Stimulated activated CD8-positive, alpha-beta memory T cell treated with anti-CD3 and anti-CD28 coated beads, Interleukin-12 subunit alpha, Interleukin-12 subunit beta, amount 100 ng/mL, for 4 hours (primary cell): ENCODE results near the gene DALRD3.
"Not testable (repeated sequence)": the region's sequence is repeated elsewhere in the genome, so short reads cannot be mapped to it uniquely, and the experiment has no call there.

Source experiments
- DNase-seq: peaks from one replicate; pipeline ENCODE4 v3.0.0-alpha.2; 2020; ENCODE audit warnings: low read depth

The DALRD3 gene

DNA sequence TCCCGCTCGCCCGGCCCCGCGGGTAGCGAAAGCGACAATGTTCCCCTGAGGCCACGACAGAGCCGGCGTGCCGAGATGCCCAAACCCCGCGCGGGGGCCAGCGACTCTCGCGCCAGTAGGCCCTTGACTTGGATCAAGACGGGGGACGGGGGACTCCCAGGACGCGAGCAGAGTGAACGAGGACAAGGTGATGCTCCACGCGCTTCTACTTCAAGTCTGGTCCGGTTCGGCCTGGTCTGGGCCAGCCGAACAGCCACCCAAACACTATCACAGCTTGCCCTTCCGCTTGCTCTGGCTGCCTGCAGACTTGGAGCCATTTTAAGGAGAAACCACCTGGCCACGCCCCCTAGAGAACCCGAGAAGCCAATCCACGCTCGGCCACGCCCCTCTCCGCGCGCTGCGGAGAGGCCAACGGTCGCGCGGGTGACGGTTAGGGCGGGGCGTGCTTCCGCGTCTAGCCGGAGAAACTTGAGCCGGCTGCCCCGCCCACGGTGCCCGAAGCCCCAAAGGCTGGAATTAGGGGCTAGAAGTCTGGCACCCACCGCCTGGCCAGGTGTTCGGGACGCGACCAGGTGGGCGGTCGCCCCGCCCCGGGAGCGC, 2.9 kb upstream of the DALRD3 start:
- DNase-seq: peak; percentile 96

DNA sequence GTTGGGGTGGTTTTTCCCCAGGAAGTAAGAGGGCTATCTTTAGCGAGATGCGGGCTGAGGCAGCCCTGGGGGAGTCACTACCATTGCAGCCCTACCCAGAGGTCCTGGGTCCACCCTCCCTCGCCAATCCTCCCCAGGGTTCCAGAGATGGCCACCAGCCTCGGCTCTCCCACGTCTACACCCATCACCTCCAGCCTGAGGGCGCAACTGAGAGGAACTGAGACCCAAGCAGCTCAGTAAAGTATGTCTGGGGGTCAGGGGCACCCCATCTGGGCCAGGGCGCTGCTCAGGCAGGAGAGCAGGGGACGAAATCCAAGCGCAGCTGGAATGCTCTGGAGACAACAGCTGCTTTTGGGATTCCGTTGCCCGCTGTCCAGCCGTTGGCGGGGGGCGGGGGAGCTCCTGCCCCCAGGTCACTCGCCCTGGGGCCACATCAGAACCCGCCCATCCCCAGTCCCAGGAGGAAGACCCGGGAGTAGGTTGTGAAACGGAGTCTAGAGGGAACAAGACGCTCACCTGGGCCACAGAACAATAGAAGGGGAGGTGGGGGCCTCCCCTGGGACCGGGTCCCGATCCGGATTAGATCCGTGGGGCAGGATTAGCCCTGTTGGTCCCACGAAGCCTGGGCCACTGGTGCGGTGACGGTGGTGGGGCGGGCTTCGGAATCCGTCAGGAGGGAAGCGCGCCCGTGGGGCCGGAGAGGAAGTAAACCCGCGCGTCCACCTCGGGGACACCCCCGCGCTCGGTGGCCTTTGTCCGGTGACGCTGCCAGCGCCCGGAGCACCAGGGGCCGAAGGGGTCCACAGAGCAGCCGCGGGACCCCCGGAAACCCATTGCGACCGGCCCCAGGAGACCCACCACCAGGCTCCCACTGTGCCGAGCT, 2.2 kb upstream of the DALRD3 start:
- DNase-seq: no peak

DNA sequence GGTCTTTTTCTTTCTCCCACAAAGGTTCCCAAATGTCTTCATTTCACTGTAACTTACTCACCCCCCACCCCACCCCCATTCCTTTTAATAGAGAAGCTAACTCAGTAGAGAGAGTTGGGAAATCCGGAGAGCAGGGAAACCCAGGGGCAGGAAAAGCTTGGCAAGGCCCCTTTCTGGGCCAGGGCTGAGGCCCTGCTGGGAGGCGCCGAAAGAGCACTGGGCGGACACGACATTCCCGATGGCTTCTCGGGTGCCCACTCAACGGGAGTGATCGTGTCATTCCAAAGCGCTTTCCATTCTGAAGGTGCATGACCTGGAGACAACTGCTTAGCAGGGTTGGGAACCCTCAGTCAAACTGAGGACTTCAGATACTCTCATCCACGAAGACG, 1.6 kb upstream of the DALRD3 start:
- no peak for DNase-seq

DNA sequence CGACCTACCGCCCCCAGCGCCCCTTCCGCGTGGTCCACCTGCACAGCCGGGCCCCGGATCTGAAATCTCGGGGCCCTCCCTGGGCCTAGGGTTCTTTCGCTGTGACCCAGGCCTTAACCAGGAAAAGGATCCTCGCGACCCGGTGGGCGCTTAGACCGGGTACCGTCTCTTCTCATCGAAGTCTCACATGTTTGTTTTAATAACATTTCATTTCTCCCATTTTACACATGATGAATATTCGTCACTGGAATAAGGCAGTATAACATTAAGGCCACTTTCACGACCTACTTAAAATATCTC, 277 bp upstream of the DALRD3 start:
- DNase-seq: no peak

DNA sequence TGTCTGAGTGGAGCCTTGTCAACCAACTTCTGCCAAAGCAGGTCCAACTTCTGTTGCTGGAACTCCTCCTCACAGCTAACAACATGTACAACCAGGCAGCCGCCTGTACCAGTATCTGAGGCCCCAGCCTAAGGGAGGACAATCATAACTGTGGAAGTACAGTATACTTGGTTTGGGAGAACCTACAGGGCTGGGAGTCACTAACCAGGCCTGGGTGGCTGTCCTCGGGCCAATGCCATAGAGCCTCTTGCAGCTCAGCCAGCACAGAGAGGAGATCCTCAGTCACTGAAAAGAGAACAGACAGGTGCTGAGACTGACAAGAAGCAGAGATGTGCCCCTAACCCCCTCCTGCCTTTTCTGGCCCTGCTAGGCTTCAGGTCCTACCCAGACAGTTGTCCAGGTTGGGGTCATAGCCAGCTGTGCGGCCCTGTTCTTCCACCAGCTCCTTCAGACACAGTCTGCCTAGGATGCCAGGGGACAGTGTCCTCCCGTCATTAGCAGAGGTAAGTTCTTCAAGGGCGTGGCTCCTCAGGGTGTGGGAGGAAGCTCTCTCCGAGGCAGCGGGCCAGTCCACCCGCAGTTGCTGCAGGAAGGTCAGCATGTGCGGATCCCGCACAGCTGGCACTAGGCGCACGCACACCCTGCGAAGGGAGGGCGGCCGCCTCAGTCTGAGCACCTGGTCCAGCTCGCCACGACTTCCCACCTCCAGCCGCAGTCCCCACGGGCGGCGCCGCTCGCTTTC, 980 bp downstream of the DALRD3 start:
- DNase-seq: no peak

DNA sequence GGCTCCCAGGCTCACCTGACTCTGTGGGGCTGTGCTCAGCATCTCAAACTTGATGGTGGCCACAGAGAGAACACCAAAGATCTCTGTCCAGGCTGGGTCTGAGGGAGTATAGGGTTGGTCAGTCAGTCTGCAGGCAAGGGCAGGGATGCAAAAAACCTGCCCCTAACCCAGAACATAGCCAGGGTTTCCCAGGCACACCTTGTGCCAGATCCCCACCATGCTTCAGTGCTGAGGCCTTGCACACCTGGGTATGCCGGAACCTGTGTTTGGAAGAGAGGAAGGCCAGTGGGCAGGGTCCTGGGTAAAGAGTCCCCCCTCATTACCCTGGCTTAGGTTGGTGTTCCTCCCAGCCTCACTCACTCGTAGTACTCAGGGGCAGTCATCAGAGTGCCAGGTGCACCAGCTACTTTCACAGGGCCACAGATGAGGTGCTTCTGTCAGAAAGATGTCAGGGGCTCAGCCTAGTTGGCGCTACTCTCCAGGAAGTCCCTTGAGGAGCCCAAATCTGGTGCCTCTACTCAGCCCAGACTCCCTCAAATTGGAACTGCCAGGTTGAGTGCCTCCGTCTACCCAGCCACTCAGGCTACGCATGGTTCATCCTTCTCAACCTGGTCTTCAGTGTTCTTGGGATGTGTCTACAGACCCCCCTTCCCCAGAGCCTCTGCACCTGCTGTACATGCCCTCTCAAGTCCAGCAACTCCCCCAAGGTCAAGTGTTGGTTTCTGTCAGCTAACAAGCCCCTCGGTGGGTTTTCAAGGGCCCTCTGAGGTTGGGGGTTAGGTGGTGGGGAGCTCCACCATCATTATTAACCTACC, 1.8 kb downstream of the DALRD3 start:
- no peak for DNase-seq

DNA sequence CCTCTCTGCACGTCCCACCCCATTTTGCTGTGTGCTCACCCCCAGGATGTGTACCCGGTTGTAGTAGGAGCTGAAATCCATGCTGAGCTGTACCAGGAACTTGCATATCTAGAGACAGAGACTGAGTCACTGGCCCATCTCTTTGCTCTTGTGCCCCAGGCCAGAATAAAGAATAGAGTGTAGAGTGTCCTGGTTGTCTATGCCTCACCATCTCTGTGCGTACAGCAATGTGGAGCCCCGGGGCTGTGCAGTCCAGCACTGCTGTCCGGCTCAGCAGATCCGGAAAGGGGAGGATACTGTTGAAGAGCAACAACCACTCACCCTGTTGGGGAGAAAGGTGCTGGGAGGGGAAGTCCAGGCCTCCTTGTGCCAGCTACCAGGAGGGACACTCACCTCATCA, 2.6 kb downstream of the DALRD3 start:
- no peak for DNase-seq

DNA sequence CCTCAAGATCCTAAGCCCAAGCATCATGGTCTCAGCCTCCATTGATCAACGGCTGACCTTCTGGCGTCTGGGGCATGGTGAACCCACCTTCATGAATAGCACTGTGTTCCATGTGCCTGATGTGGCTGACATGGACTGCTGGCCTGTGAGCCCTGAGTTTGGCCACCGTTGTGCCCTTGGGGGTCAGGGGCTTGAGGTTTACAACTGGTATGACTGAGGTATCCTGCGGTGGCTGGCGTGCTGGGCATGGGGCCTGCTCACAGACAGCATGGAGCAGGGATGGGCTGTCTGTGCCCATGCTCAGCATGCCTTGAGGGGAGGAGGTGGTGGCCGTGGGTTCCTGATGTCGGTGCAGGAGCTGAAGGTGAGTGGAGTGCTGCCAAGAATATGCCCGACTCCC, 3.3 kb downstream of the DALRD3 start:
- no peak for DNase-seq

DNA sequence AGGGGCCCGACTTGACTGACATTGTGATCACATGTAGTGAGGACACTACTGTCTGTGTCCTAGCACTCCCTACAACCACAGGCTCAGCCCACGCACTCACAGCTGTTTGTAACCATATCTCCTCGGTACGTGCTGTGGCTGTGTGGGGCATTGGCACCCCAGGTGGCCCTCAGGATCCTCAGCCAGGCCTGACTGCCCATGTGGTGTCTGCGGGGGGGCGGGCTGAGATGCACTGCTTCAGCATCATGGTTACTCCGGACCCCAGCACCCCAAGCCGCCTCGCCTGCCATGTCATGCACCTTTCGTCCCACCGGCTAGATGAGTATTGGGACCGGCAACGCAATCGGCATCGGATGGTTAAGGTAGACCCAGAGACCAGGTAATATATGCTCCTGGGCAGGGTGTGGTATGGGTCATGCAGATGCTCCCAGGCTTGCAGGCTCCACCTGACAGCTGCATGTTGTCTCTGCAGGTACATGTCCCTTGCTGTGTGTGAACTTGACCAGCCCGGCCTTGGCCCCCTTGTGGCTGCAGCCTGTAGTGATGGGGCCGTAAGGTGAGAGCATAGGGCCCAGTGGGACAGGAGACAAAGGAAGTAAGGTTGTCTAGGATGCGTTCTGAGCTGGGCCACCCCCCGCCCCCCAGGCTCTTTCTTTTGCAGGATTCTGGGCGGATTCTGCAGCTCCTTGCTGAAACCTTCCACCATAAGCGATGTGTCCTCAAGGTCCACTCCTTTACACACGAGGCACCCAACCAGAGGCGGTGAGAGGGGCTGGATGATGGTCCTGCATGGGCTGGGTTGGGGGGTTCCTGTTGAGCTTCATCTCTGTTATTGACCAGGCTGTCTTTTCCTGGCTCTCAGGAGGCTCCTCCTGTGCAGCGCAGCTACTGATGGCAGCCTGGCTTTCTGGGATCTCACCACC, 4.4 kb downstream of the DALRD3 start:
- DNase-seq: peak; percentile 34

DNA sequence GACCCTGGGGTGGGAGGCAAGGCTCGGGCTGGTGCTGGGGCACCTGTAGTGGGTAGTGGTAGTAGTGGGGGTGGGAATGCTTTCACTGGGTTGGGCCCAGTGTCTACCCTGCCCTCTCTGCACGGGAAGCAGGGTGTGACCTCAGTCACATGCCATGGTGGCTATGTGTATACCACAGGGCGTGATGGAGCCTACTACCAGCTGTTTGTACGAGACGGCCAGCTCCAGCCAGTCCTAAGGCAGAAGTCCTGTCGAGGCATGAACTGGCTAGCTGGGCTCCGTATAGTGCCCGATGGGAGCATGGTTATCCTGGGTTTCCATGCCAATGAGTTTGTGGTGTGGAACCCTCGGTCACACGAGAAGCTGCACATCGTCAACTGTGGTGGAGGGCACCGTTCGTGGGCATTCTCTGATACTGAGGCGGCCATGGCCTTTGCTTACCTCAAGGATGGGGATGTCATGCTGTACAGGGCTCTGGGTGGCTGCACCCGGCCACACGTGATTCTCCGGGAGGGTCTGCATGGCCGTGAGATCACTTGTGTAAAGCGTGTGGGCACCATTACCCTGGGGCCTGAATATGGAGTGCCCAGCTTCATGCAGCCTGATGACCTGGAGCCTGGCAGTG, 5.2 kb downstream of the DALRD3 start:
- no peak for DNase-seq

DNA sequence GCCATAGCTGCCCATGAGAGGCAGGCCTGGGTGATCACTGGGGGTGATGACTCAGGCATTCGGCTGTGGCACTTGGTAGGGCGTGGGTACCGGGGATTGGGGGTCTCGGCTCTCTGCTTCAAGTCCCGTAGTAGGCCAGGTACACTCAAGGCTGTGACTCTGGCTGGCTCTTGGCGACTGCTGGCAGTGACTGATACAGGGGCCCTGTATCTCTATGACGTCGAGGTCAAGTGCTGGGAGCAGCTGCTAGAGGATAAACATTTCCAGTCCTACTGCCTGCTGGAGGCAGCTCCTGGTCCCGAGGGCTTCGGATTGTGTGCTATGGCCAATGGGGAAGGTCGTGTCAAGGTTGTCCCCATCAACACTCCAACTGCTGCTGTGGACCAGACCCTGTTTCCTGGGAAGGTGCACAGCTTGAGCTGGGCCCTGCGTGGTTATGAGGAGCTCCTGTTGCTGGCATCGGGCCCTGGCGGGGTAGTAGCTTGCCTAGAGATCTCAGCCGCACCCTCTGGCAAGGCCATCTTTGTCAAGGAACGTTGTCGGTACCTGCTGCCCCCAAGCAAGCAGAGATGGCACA, 5.9 kb downstream of the DALRD3 start:
- DNase-seq: no peak

DNA sequence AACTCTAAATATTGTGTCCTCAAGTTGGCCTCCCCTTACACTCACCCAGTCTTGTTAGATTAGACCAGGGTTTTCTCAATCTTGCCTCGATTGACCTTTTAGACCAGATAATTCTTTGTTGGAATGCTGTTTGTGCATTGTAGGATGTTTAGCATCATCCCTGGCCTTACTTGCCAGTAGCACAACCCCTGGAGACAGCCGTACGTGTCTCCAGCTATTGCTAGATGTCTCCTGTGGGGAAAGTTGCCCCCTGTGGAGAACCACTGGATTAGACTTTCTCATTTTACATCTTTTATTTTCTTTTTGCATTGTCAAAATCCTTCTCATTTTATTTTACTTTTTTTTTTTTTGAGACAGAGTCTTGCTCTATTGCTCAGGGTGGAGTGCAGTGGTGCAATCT, 9.0 kb downstream of the DALRD3 start:
- DNase-seq: no peak

DNA sequence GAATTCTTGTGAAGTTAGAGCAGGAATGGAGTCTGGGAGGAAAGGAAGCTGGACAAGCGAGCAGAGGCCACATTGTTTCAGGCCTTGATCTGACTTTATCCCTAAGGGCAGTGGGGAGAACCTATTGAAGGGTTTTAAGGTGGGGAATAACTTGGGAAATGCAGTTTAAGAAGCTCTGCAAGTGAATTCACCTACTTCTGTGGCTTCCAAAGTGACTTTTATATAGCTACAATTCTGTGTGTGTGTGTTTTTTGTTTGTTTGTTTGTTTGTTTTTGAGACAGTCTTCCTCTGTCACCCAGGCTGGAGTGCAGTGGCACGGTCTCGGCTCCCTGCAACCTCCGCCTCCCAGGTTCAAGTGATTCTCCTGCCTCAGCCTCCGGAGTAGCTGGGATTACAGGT, 9.8 kb downstream of the DALRD3 start:
- not testable (repeated sequence) for DNase-seq

DNA sequence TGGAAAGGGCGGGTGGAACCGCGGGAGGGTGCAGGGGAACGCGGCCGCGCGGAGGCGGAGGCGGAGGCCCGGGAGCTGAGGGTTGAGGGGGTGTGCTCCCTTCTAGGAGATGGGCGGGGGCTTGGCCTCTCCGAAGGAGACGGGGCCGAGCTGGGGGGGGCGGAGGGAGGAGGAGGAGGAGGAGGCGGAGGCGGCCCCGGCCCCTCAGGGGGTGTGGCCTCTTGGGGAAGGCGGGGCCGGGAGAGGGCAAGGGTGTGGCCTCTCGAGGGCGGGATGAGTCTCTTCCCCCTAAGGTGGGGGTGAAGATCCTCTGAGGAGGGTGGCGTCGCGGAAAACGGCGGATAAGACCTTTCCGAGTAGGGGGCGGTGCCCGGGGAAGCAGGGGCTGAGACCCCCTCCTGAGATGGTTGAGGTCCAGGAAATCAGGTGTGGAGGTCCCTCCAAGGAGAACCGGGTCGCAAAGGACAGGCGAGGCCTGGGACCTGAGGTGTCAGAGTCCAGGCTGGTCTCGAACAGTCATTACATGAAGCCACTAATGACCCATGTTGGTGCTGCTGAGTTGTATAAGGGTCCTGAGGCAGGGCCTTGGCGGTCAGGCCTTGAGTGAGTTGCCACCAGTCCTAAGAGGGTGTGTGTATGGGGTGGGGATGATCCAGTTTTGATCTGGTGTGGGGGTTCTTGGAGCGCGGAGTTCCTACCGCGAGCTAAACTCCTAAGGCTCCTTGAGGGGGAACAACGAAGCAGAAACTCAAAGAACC, 10.4 kb downstream of the DALRD3 start:
- peak; percentile 80 for DNase-seq

DNA sequence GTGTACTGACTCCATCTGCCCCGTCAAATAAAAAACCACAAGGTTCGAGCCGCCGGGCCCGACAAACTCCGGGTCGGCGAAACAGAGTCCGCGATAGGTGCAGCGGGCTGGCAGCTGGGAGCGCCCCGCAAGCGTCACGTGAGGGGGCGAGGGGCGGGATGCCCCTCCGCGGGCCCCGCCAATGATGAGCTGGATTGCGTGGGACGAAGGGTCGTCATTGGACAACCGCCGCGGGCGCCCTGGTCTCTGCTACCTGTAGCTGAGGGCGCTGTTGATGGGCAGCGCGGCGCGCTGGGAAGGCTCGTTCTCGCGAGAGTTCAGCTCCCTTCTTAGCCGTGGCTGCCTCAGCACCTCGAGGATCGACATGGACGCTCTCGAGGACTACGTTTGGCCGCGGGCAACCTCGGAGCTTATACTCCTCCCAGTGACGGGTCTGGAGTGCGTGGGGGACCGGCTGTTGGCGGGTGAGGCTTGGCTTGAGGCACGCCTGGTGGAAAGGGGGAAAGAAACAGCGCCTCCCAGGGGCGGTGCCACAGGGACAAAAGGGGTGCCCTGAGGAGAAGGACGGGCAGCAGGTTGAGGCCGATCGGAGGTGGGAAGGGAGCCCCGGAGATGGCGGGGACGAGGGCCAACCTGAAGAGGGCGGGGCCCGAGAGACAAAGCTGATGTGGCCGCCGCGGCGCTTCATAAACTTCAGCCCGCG, 11.2 kb downstream of the DALRD3 start, which contains the start of gene WDR6:
TSS of gene WDR6 (plus strand) at position 324 of the 703 bp plus-strand sequence. CDS start at position 365, 41 bp downstream.
- DNase-seq: peak; percentile 92

DNA sequence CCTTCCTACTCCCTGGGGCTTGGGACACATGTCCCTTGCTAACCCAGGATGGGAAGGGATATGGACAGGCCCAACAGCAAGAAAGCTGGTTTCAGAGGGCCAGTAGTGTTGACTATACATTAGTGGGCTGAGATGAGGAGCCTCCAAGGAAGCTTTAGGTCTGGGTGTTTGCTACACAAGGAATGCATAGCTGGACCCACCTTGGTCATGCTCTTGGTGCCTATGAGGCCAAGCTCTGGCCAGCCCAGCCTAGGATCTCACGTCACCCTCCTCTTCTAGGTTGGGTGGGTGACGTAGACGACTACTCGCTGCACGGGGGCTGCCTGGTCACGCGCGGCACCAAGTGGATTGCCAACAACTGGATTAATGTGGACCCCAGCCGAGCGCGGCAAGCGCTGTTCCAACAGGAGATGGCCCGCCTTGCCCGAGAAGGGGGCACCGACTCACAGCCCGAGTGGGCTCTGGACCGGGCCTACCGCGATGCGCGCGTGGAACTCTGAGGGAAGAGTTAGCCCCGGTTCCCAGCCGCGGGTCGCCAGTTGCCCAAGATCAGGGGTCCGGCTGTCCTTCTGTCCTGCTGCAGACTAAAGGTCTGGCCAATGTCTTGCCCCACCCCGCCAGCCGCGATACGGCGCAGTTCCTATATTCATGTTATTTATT, 11.8 kb downstream of the DALRD3 start:
- DNase-seq: no peak

DNA sequence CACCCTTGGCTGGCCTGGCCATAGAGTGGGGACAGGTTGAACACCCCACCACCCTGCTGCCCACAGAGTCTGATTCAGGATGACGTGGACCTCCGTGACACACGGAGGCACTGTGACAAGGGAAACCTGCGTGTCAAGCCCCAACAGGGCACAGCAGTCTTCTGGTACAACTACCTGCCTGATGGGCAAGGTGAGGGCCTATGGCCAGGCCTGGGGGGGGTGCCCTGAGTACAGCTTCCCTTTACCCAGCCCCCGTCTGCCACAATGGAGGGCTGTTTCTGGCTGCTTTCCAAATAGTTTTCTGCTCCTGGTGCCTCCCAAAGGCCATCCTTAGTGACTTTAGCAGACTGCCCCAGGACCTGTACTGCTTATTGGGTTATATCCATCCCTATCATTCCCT, 12.4 kb downstream of the DALRD3 start:
- no peak for DNase-seq

DNA sequence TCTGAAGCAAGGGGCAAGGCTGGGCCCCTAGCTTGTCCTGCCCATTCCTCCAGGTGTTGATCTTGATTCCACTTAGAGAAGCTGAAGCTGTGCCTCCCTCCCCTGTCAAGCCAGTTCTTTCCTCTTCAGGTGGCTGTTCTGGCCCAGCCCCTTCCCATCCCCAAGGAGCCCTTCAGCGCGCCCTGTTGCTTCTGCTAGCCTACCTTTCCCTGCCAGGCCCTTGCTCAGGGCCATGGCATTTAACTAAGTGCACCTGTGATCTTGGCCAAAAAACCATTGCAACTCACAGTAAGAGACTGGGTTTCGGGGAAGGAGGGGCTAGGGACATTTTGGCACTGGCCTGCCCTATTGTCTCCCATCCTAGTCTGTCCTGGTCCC, 13.1 kb downstream of the DALRD3 start:
- DNase-seq: no peak
